AG04449 (cell line): ENCODE results near the gene TEPSIN.

Experiments used
- CTCF ChIA-PET: fragments of 350-600 bp; formaldehyde crosslinking; extraction: SDS; loops from one replicate; lab custom pipeline; 2021; ENCODE audit warnings: antibody characterized with exemption; lab: Yijun Ruan, JAX
- POLR2A ChIA-PET: fragments of 400-600, 350-600 bp; formaldehyde crosslinking; extraction: SDS; loops from one replicate; lab custom pipeline; 2020; ENCODE audit warnings: antibody characterized with exemption, inconsistent platforms; lab: Yijun Ruan, JAX
- DNase-seq: peaks from one replicate; pipeline ENCODE4 v3.0.0-alpha.2; 2010; ENCODE audit warnings: low read depth, low spot score
- H3K4me3 ChIP-seq: 2 replicates; pipeline ENCODE4 v1.5.1; 2011; ENCODE audit warnings: low read depth, mild to moderate bottlenecking, control low read depth, low read length
- CTCF ChIP-seq: IDR thresholded peaks from one replicate; pipeline ENCODE4 v1.5.1; 2011; ENCODE audit warnings: mild to moderate bottlenecking, moderate library complexity, low read length, control low read depth, inconsistent platforms; ENCODE audit not compliant: insufficient read depth; ENCODE audit errors: missing control alignments

The TEPSIN gene

GRCh38 chr17:81259058-81259605, 20.3 kb upstream of the TEPSIN start:
- ChIA-PET POLR2A (no interaction called here), CTCF (interaction anchor here (0.8 to 11.6 kb wide), 4 partner anchors 9 to 222 kb away, joined by 3 to 188 read pairs (median 4); no protein-coding TSS in a partner anchor)
- no peak for DNase-seq
- H3K4me3 ChIP-seq = no peak overlapping the region
- no peak for TF ChIP-seq CTCF

GRCh38 chr17:81258292-81258691, 19.4 kb upstream of the TEPSIN start:
- no peak for DNase-seq
- H3K4me3 ChIP-seq = no peak overlapping the region
- TF ChIP-seq CTCF = peak; percentile 8
- ChIA-PET POLR2A (interaction anchor here (1.1 kb wide), 1 partner anchor 248 kb away, joined by 3 read pairs; no protein-coding TSS in a partner anchor), CTCF (interaction anchor here (0.8 to 11.6 kb wide), 5 partner anchors 9 to 223 kb away, joined by 3 to 188 read pairs (median 5); partner anchors contain the start of gene BAHCC1)

GRCh38 chr17:81257533-81257932, 18.7 kb upstream of the TEPSIN start:
- no peak overlapping the region for H3K4me3 ChIP-seq
- ChIA-PET POLR2A (interaction anchor here (1.1 kb wide), 1 partner anchor 249 kb away, joined by 3 read pairs; no protein-coding TSS in a partner anchor), CTCF (interaction anchor here (1.5 to 11.6 kb wide), 2 partner anchors 137 to 224 kb away, joined by 5 to 188 read pairs; partner anchors contain the start of gene BAHCC1)
- no peak for TF ChIP-seq CTCF
- no peak for DNase-seq

GRCh38 chr17:81256616-81257015, 17.8 kb upstream of the TEPSIN start:
- DNase-seq = no peak
- ChIA-PET CTCF (interaction anchor here (3.5 to 11.6 kb wide), 2 partner anchors 36 to 225 kb away, joined by 19 to 188 read pairs; no protein-coding TSS in a partner anchor), POLR2A (no interaction called here)

GRCh38 chr17:81254955-81255717, 16.3 kb upstream of the TEPSIN start:
- peak; percentile 80 for TF ChIP-seq CTCF
- ChIA-PET POLR2A (interaction anchor here (0.6 to 1.2 kb wide), 5 partner anchors 21 to 252 kb away, joined by 3 to 4 read pairs (median 3); no protein-coding TSS in a partner anchor), CTCF (interaction anchor here (0.7 to 11.6 kb wide), 17 partner anchors 9 to 346 kb away, joined by 3 to 188 read pairs (median 4); partner anchors contain the start of genes BAHCC1, NDUFAF8 and TEPSIN)
- no peak overlapping the region for H3K4me3 ChIP-seq
- DNase-seq = no peak

More at GRCh38 chr17:81256616-81257015, 17.8 kb upstream of the TEPSIN start:
- TF ChIP-seq CTCF = no peak
- no peak overlapping the region for H3K4me3 ChIP-seq
